GM23338 (cell line): ENCODE data around the gene MED1. TPM values are rescaled to one million over a fixed set of nuclear protein-coding genes. Genes with fewer than 3 reads are reported as not detected.

Experiments
- polyA plus RNA-seq: library from polyadenylated mRNA; unstranded; fragments of >200 nt; fragmentation: Nextera tagmentation; extraction: Ambion mirVana; gene quantifications from 2 replicates; pipeline ENCODE4 v1.2.1, GENCODE V29; 2016
- total RNA-seq: library from RNA; depleted of rRNA; stranded (reverse); fragments of >200 nt; shearing (Covaris generic); gene quantifications from 2 replicates; pipeline ENCODE4 v1.2.3, GENCODE V29; 2014; rRNA removed

The MED1 gene
- total and polyA plus RNA-seq, 2 experiments from 2014 or later, result 19.0 to 42.3 TPM

Other genes with a start within 250 kb of the MED1 start
- gene STAC2, start 225.3 kb downstream of the MED1 start, total RNA-seq, result 1.7 and 3.1 TPM in 2 replicates
- gene STAC2, start 225.3 kb downstream of the MED1 start, polyA plus RNA-seq, result 1.9 and 2.0 TPM in 2 replicates
- gene FBXL20, start 49.6 kb downstream of the MED1 start, total RNA-seq, result 6.9 and 7.7 TPM in 2 replicates
- 2.9 and 4.3 TPM in 2 replicates for gene FBXL20, start 49.6 kb downstream of the MED1 start, polyA plus RNA-seq
- gene CDK12, start 10.2 kb upstream of the MED1 start, total RNA-seq, result 55.3 and 57.6 TPM in 2 replicates
- gene CDK12, start 10.2 kb upstream of the MED1 start, polyA plus RNA-seq, result 19.3 and 20.9 TPM in 2 replicates
- not detected in 2 replicates for gene NEUROD2, start 156.7 kb upstream of the MED1 start, total RNA-seq
- gene NEUROD2, start 156.7 kb upstream of the MED1 start, polyA plus RNA-seq, result not detected in 2 replicates
- 1.5 and 3.4 TPM in 2 replicates for gene PPP1R1B, start 175.7 kb upstream of the MED1 start, total RNA-seq
- gene PPP1R1B, start 175.7 kb upstream of the MED1 start, polyA plus RNA-seq, result 3.7 and 5.4 TPM in 2 replicates
- 39.7 and 53.3 TPM in 2 replicates for gene STARD3, start 185.9 kb upstream of the MED1 start, total RNA-seq
- gene STARD3, start 185.9 kb upstream of the MED1 start, polyA plus RNA-seq, result 26.4 and 31.5 TPM in 2 replicates
- 0.74 and 2.1 TPM in 2 replicates for gene TCAP, start 214.1 kb upstream of the MED1 start, total RNA-seq
- gene TCAP, start 214.1 kb upstream of the MED1 start, polyA plus RNA-seq, result 0.61 and 0.80 TPM in 2 replicates
- gene PNMT, start 217.2 kb upstream of the MED1 start, total RNA-seq, result 1.9 and 2.3 TPM in 2 replicates
- gene PNMT, start 217.2 kb upstream of the MED1 start, polyA plus RNA-seq, result 2.5 and 4.4 TPM in 2 replicates
- 10.7 and 12.8 TPM in 2 replicates for gene PGAP3, start 236.8 kb upstream of the MED1 start, total RNA-seq
- gene PGAP3, start 236.8 kb upstream of the MED1 start, polyA plus RNA-seq, result 7.0 and 8.2 TPM in 2 replicates
- gene ERBB2, start 248.8 kb upstream of the MED1 start, total RNA-seq, result 193 and 196 TPM in 2 replicates
- gene ERBB2, start 248.8 kb upstream of the MED1 start, polyA plus RNA-seq, result 44.9 and 46.2 TPM in 2 replicates